Gastrocnemius medialis (tissue), 4 donors: ENCODE measurements around the gene EGR4. TPM values are rescaled to one million over a fixed set of nuclear protein-coding genes. Genes with fewer than 3 reads are reported as not detected.

Experiments
- ATAC-seq, 2 donors: fragments of 150-250 bp; one replicate each; pipeline ENCODE4 v1.9.1; 2016
- DNase-seq, 2 donors: peaks; one replicate each; pipeline ENCODE4 v3.0.0-alpha.2; 2019
- H3K27ac ChIP-seq, 4 donors: fragments of 200-600 bp; sonication (generic); 1 replicate in 1 of 4; 2 replicates in 3 of 4; pipeline ENCODE4 v1.5.1; 2016 to 2018; ENCODE audit warnings: mild to moderate bottlenecking in 2 of 4, moderate library complexity in 1 of 4
- H3K27me3 ChIP-seq, 3 donors: fragments of 200-600 bp; sonication (generic) in 2 of 3; 1 replicate in 1 of 3; 2 replicates in 2 of 3; pipeline versions ENCODE4 v1.5.1 to v1.6.0; 2016 to 2019; ENCODE audit warnings: mild to moderate bottlenecking in 1 of 3, moderate library complexity in 1 of 3
- H3K36me3 ChIP-seq, 2 donors: fragments of 200-600 bp; sonication (generic) in 1 of 2; one replicate each; pipeline ENCODE4 v1.5.1; 2017 to 2018
- H3K4me1 ChIP-seq, 2 donors: fragments of 200-600 bp; sonication (generic) in 1 of 2; one replicate each; pipeline ENCODE4 v1.5.1; 2016 to 2017; ENCODE audit warnings: mild to moderate bottlenecking in 2 of 2
- H3K4me3 ChIP-seq, 4 donors: fragments of 200-600 bp; sonication (generic) in 3 of 4; 1 replicate in 1 of 4; 2 replicates in 3 of 4; pipeline ENCODE4 v1.5.1; 2016 to 2019; ENCODE audit warnings: mild to moderate bottlenecking in 2 of 4
- H3K9me3 ChIP-seq, 3 donors: fragments of 200-600 bp; sonication (generic) in 2 of 3; 1 replicate in 1 of 3; 2 replicates in 2 of 3; pipeline ENCODE4 v1.5.1; 2016 to 2019
- CTCF ChIP-seq, 5 experiments: fragments of 450-650 bp in 3 of 5; fragments of 200-600 bp in 2 of 5; sonication (generic) in 2 of 5; IDR thresholded peaks in 4 of 5; conservative IDR thresholded peaks in 1 of 5; 1 replicate in 4 of 5; 2 replicates in 1 of 5; pipeline ENCODE4 v1.5.1; 2016 to 2019; ENCODE audit warnings: antibody characterized with exemption in 5 of 5, mild to moderate bottlenecking in 3 of 5, moderate library complexity in 3 of 5
- POLR2A ChIP-seq, 2 donors: fragments of 450-650 bp; IDR thresholded peaks; one replicate each; pipeline ENCODE4 v1.6.1; 2017; ENCODE audit warnings: antibody characterized with exemption in 2 of 2, mild to moderate bottlenecking in 2 of 2, moderate library complexity in 2 of 2
- in situ Hi-C, 4 donors: fragments of 200-750 bp; cut with MboI; loops; one replicate each; pipeline versions ENCODE4 v1.15.0 to v1.8.0; 2017; ENCODE audit warnings: low sequenced_read_pairs in 4 of 4
- intact Hi-C: fragments of 100-400 bp; cut with DNase I; formaldehyde crosslinking; loops from one replicate; pipeline ENCODE4 v1.15.1; 2023; ENCODE audit warnings: low total_unique reads
- total RNA-seq, 4 donors: library from RNA; depleted of rRNA; stranded (reverse); fragments of >200 nt; gene quantifications; one replicate each; pipeline versions ENCODE4 v1.1.0 to v1.2.3, GENCODE V29; 2016

The EGR4 gene
- total RNA-seq, 4 donors from 2014 or later, result not detected

GRCh38 chr2:73307720-73308119 is 14.4 kb upstream of the EGR4 start:
- in situ Hi-C loops, result no loop called here

GRCh38 chr2:73301636-73302035 is 8.3 kb upstream of the EGR4 start:
- Histone ChIP-seq H3K9me3 (no peaks in the 10 kb centered on the region), H3K4me3 (no peak overlapping the region), H3K4me1 (no peaks in the 10 kb centered on the region), H3K27ac (no peak overlapping the region), H3K36me3 (no peaks in the 10 kb centered on the region), H3K27me3 (peaks cover 0 to 10% (median 7%) of the 10 kb centered on the region in 3 donors)
- in situ Hi-C loops, result no loop called here
- DNase-seq (no peak), ATAC-seq (no peak)
- TF ChIP-seq CTCF (IDR thresholded peaks at IDR 0.05 in 4 of 5, conservative IDR thresholded peaks at IDR 0.05 in 1 of 5), result no peak
- TF ChIP-seq POLR2A (IDR thresholded peaks at IDR 0.05), result no peak
- intact Hi-C loops, result no loop called here

More at GRCh38 chr2:73307720-73308119, 14.4 kb upstream of the EGR4 start:
- Histone ChIP-seq H3K4me3 (no peak overlapping the region), H3K27me3 (no peaks in the 10 kb centered on the region), H3K36me3 (no peaks in the 10 kb centered on the region), H3K9me3 (no peaks in the 10 kb centered on the region), H3K27ac (no peak overlapping the region), H3K4me1 (no peaks in the 10 kb centered on the region)
- intact Hi-C loops, result no loop called here
- no peak for TF ChIP-seq CTCF (IDR thresholded peaks at IDR 0.05 in 4 of 5, conservative IDR thresholded peaks at IDR 0.05 in 1 of 5)
- TF ChIP-seq POLR2A (IDR thresholded peaks at IDR 0.05), result no peak
- DNase-seq (no peak), ATAC-seq (no peak)

DNA sequence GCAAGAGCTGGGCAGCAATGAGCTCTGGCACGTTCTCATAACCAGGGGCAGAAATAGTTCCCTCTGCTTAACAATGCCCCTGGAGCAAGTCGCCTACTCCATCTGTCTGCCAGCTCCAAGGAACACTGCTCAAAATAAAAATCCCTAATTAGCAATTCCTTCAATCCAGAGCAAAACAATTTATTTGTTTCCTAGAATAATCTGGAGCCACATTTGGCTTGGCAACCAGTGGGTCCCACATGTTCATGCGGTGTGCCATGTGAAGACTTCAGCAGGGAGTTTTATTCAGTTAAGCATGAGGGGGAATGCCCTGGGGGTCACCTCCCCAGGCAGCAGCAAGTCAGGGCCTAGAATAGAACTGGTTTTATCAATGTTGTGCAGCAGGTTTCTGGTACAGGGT is 7.6 kb upstream of the EGR4 start:
- TF ChIP-seq POLR2A (IDR thresholded peaks at IDR 0.05) (no peak), CTCF (IDR thresholded peaks at IDR 0.05 in 4 of 5, conservative IDR thresholded peaks at IDR 0.05 in 1 of 5) (no peak)
- H3K4me3 ChIP-seq, result no peak overlapping the region
- ATAC-seq (no peak), DNase-seq (no peak)
- peaks cover 2 to 15% (median 13%) of the 10 kb centered on the region in 3 donors for H3K27me3 ChIP-seq
- intact Hi-C loops, result no loop called here
- in situ Hi-C loops, result no loop called here
- no peaks in the 10 kb centered on the region for H3K4me1 ChIP-seq
- H3K27ac ChIP-seq, result no peak overlapping the region
- no peaks in the 10 kb centered on the region for H3K36me3 ChIP-seq
- H3K9me3 ChIP-seq, result no peaks in the 10 kb centered on the region

DNA sequence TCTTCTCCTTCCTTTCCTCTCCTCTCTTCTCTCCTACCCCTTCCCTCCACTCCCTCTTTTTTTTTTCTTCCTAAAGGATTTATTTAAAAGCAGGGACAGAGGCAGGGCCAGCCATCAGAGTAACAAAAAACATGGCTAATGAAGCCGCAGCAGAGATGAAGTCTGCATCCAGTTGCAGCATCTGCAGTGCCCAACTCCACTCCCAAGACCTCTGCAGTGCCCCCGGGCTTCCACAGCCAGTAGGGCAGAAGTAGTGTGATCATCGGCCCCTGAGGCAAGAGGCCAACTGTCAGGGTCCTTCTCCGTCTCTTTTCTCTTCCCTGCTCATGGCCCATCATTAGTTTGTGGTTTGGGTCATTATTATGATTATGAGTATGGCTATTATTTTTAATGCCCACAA is 4.2 kb upstream of the EGR4 start:
- Histone ChIP-seq H3K4me1 (no peaks in the 10 kb centered on the region), H3K27ac (no peak overlapping the region), H3K36me3 (no peaks in the 10 kb centered on the region), H3K27me3 (peaks cover 29 to 47% (median 44%) of the 10 kb centered on the region in 3 donors), H3K4me3 (no peak overlapping the region), H3K9me3 (no peaks in the 10 kb centered on the region)
- intact Hi-C loops (no loop called here), in situ Hi-C loops (no loop called here)
- DNase-seq (no peak), ATAC-seq (no peak)
- TF ChIP-seq POLR2A (IDR thresholded peaks at IDR 0.05) (no peak), CTCF (IDR thresholded peaks at IDR 0.05 in 4 of 5, conservative IDR thresholded peaks at IDR 0.05 in 1 of 5) (no peak)

DNA sequence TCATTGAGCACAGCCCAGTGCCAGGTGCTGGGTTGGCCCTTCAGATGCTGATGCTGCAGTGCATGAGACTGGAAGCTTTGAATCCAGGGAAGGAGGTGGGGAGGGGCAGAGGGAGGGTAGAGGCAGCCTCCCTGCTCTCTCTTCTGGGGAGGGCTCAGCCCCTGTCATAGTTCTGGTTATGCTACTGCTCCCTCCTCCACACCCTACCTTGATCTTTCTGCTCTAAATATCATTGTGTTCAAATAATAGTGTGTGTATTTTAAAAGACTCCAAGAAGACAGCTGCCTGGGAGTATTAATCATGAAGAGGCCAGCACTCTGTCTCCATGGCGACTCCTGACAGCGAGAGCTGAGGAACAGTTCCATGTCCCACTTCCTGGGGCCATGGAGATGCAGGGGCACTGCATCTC is 3.8 kb upstream of the EGR4 start:
- DNase-seq (no peak), ATAC-seq (no peak)
- H3K4me1 ChIP-seq, result no peaks in the 10 kb centered on the region
- no peaks in the 10 kb centered on the region for H3K36me3 ChIP-seq
- H3K27ac ChIP-seq, result no peak overlapping the region
- H3K4me3 ChIP-seq, result no peak overlapping the region
- no peaks in the 10 kb centered on the region for H3K9me3 ChIP-seq
- TF ChIP-seq CTCF (IDR thresholded peaks at IDR 0.05 in 4 of 5, conservative IDR thresholded peaks at IDR 0.05 in 1 of 5) (no peak), POLR2A (IDR thresholded peaks at IDR 0.05) (no peak)
- H3K27me3 ChIP-seq, result peaks cover 34 to 51% (median 48%) of the 10 kb centered on the region in 3 donors
- in situ Hi-C loops, result no loop called here
- intact Hi-C loops, result no loop called here
